Vagina (tissue), 2 donors: Measurements from ENCODE around the gene VSIR.

Experiments used
- POLR2A ChIP-seq, 2 donors: fragments of 450-650 bp; IDR thresholded peaks; one replicate each; pipeline ENCODE4 v1.6.1; 2017; ENCODE audit warnings: antibody characterized with exemption in 2 of 2, mild to moderate bottlenecking in 2 of 2, moderate library complexity in 2 of 2
- TF ChIP-seq, protein P1 (sequence below), 3 experiments: fragments of 450-650 bp in 2 of 3; fragments of 200-600 bp in 1 of 3; sonication (generic) in 1 of 3; IDR thresholded peaks; one replicate each; pipeline ENCODE4 v1.5.1; 2017 to 2019; ENCODE audit warnings: antibody characterized with exemption in 3 of 3, mild to moderate bottlenecking in 2 of 3, moderate library complexity in 2 of 3

DNA sequence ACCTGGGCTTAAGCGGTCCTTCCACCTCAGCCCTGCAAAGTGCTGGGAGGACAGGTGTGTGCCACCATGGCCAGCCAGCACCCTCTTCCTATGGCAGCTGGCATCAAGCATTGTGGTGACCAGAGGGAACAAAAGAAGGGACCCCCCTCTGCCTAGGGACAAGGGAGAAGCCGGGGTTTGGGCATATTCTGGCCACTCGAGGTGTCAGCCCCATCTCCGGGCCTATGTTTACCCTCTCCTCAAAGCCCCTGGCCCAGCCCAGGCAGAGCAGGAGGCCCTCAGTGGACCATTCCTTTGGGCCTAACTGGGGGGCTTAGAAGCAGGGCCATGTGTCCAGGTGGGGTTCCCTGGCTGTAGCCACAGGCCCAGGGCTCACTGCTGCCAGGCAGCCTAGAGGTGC is 23.9 kb downstream of the VSIR start:
- TF ChIP-seq, protein P1, sequence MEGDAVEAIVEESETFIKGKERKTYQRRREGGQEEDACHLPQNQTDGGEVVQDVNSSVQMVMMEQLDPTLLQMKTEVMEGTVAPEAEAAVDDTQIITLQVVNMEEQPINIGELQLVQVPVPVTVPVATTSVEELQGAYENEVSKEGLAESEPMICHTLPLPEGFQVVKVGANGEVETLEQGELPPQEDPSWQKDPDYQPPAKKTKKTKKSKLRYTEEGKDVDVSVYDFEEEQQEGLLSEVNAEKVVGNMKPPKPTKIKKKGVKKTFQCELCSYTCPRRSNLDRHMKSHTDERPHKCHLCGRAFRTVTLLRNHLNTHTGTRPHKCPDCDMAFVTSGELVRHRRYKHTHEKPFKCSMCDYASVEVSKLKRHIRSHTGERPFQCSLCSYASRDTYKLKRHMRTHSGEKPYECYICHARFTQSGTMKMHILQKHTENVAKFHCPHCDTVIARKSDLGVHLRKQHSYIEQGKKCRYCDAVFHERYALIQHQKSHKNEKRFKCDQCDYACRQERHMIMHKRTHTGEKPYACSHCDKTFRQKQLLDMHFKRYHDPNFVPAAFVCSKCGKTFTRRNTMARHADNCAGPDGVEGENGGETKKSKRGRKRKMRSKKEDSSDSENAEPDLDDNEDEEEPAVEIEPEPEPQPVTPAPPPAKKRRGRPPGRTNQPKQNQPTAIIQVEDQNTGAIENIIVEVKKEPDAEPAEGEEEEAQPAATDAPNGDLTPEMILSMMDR (IDR thresholded peaks at IDR 0.05), result no peak
- TF ChIP-seq POLR2A (IDR thresholded peaks at IDR 0.05), result no peak
